SU-DHL-6 (cell line): ENCODE measurements around the gene LRRC56.

ENCODE experiments used
- EZH2phosphoT487 ChIP-seq: fragments of 200-600 bp; sonication (generic), shearing (Covaris generic); conservative IDR thresholded peaks from 2 replicates; pipeline ENCODE4 v1.6.1; 2018; ENCODE audit warnings: mild to moderate bottlenecking, antibody characterized with exemption, low read length, moderate library complexity, mixed read lengths
- TF ChIP-seq, protein P1 (sequence below): fragments of 200-600 bp; sonication (generic); IDR thresholded peaks from one replicate; pipeline ENCODE4 v1.5.1; 2017; ENCODE audit warnings: antibody characterized with exemption, mild to moderate bottlenecking, low read length, moderate library complexity; ENCODE audit not compliant: insufficient read depth, poor library complexity, severe bottlenecking

DNA sequence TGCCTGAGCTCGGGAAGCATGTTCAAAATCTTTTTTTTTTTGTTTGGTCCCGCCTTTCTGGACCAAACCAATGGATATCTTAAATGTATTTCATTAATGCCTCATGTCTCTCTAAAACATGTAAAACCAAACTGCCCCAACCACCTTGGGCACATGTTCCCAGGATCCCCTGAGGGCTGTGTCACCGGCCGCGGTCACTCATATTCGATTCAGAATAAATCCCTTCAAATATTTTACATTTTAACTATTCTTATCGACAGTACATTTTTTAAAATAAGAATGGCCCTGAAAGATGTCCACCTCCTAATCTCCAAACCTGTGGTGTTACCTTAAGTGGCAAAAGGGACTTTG lies 32.4 kb upstream of the LRRC56 start:
- TF ChIP-seq, protein P1, sequence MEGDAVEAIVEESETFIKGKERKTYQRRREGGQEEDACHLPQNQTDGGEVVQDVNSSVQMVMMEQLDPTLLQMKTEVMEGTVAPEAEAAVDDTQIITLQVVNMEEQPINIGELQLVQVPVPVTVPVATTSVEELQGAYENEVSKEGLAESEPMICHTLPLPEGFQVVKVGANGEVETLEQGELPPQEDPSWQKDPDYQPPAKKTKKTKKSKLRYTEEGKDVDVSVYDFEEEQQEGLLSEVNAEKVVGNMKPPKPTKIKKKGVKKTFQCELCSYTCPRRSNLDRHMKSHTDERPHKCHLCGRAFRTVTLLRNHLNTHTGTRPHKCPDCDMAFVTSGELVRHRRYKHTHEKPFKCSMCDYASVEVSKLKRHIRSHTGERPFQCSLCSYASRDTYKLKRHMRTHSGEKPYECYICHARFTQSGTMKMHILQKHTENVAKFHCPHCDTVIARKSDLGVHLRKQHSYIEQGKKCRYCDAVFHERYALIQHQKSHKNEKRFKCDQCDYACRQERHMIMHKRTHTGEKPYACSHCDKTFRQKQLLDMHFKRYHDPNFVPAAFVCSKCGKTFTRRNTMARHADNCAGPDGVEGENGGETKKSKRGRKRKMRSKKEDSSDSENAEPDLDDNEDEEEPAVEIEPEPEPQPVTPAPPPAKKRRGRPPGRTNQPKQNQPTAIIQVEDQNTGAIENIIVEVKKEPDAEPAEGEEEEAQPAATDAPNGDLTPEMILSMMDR = no peak
- no peak for TF ChIP-seq EZH2phosphoT487
